Measurements from ENCODE around the gene KIF3B.
"Not testable (repeated sequence)": the region's sequence is repeated elsewhere in the genome, so short reads cannot be mapped to it uniquely, and the experiment has no call there.

The KIF3B gene

GRCh38 chr20:32296412-32296811, 19.0 kb downstream of the KIF3B start:
- no peak for DNase-seq (ENCODE audit: low read depth in 3 of 3)

- DNase-seq (ENCODE audit: low read depth in 3 of 3): no peak
These were observed 19.5 kb downstream of the KIF3B start for GRCh38 chr20:32296819-32297420.

GRCh38 chr20:32297439-32297838, 20.0 kb downstream of the KIF3B start:
- DNase-seq (ENCODE audit: low read depth in 3 of 3): no peak

GRCh38 chr20:32300647-32301046, 23.2 kb downstream of the KIF3B start:
- no peak for DNase-seq (ENCODE audit: low read depth in 3 of 3)

- DNase-seq (ENCODE audit: low read depth in 3 of 3): no peak
These were observed 24.5 kb downstream of the KIF3B start for GRCh38 chr20:32301719-32302506.

- DNase-seq (ENCODE audit: low read depth in 3 of 3): no peak
These were observed 25.0 kb downstream of the KIF3B start for GRCh38 chr20:32302507-32302872.

GRCh38 chr20:32304131-32304746, 26.8 kb downstream of the KIF3B start:
- no peak for DNase-seq (ENCODE audit: low read depth in 3 of 3)

GRCh38 chr20:32312718-32313424, 35.4 kb downstream of the KIF3B start:
- DNase-seq (ENCODE audit: low read depth in 3 of 3): no peak

- DNase-seq (ENCODE audit: low read depth in 3 of 3): no peak
These were observed 37.3 kb downstream of the KIF3B start for GRCh38 chr20:32314768-32315167.

- no peak for DNase-seq (ENCODE audit: low read depth in 3 of 3)
These were observed 37.9 kb downstream of the KIF3B start for GRCh38 chr20:32315399-32315798.

- no peak for DNase-seq (ENCODE audit: low read depth in 3 of 3)
These were observed 38.4 kb downstream of the KIF3B start for GRCh38 chr20:32315891-32316290.

GRCh38 chr20:32316667-32317066, 39.2 kb downstream of the KIF3B start:
- no peak for DNase-seq (ENCODE audit: low read depth in 3 of 3)

- no peak for DNase-seq (ENCODE audit: low read depth in 3 of 3)
These were observed 41.6 kb downstream of the KIF3B start for GRCh38 chr20:32319100-32319499.

- DNase-seq (ENCODE audit: low read depth in 3 of 3): no peak
These were observed 42.9 kb downstream of the KIF3B start for GRCh38 chr20:32320305-32320704.

GRCh38 chr20:32321390-32321789, 43.9 kb downstream of the KIF3B start:
- DNase-seq (ENCODE audit: low read depth in 3 of 3): no peak

GRCh38 chr20:32322260-32322659, 44.8 kb downstream of the KIF3B start:
- DNase-seq (ENCODE audit: low read depth in 3 of 3): not testable (repeated sequence)

GRCh38 chr20:32323761-32324160, 46.3 kb downstream of the KIF3B start:
- not testable (repeated sequence) for DNase-seq (ENCODE audit: low read depth in 3 of 3)

- DNase-seq (ENCODE audit: low read depth in 3 of 3): no peak
These were observed 48.5 kb downstream of the KIF3B start for GRCh38 chr20:32325706-32326503.

GRCh38 chr20:32326504-32326845, 49.0 kb downstream of the KIF3B start:
- DNase-seq (ENCODE audit: low read depth in 3 of 3): no peak

GRCh38 chr20:32327087-32327681, 49.7 kb downstream of the KIF3B start:
- DNase-seq (ENCODE audit: low read depth in 3 of 3): no peak

- DNase-seq (ENCODE audit: low read depth in 3 of 3): no peak
These were observed 52.5 kb downstream of the KIF3B start for GRCh38 chr20:32329817-32330554.
